IPS-15b (cell line): ENCODE results near the gene CAPN8.

Source experiments
- H3K27me3 ChIP-seq: one replicate; pipeline ENCODE4 v1.6.1; 2013; ENCODE audit warnings: low read length; ENCODE audit not compliant: control insufficient read depth, insufficient read depth
- H3K36me3 ChIP-seq: one replicate; pipeline ENCODE4 v1.6.1; 2013; ENCODE audit warnings: low read length; ENCODE audit not compliant: control insufficient read depth, insufficient read depth
- H3K4me1 ChIP-seq: one replicate; pipeline ENCODE4 v1.6.1; 2013; ENCODE audit warnings: mild to moderate bottlenecking, low read length; ENCODE audit not compliant: control insufficient read depth, insufficient read depth
- H3K4me3 ChIP-seq: one replicate; pipeline ENCODE4 v1.5.1; 2013; ENCODE audit warnings: low read depth, low read length
- H3K9ac ChIP-seq: one replicate; pipeline ENCODE4 v1.6.1; 2013; ENCODE audit warnings: low read depth, mild to moderate bottlenecking, low read length
- H3K9me3 ChIP-seq: one replicate; pipeline ENCODE4 v1.6.1; 2013; ENCODE audit warnings: mild to moderate bottlenecking, low read length; ENCODE audit not compliant: control insufficient read depth, insufficient read depth

The CAPN8 gene

DNA sequence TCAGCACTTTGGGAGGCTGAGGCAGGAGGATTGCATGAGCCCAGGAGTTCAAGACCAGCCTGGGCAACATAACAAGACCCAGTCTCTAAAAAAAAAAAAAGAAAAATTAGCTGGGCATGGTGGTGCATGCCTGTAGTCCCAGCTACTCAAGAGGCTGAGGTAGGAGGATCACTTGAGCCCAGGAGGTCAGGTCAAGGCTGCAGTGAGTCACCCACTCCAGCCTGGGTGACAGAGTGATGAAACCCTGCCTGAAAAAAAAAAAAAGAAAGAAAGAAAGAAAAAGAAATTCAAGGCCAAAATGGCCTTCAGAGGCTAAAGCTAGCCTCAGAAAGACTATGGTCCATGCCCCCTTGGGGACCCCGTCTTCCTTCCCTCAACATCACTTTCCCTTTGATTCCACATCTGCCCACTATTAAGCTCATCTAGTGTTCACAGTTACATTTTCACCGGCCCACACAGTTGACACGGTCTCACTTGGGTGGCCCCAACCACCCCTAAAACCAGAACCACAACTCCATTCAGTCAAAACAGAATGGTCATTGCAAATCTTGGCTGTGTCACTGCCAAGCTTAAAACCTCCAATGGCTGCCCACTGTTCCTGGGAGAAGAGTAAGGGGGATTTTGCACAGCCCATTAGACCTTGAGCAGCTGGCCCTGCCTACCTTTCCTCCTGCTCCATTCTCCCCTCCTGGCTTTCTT lies 2.1 kb upstream of the CAPN8 start:
- Histone ChIP-seq H3K4me1 (no peaks in the 10 kb centered on the region), H3K4me3 (no peak overlapping the region), H3K9ac (no peak overlapping the region), H3K27me3 (no peaks in the 10 kb centered on the region), H3K9me3 (no peaks in the 10 kb centered on the region), H3K36me3 (no peaks in the 10 kb centered on the region)

GRCh38 chr1:223664106-223664505 lies 1.4 kb downstream of the CAPN8 start:
- Histone ChIP-seq H3K27me3 (no peaks in the 10 kb centered on the region), H3K4me1 (peaks cover 2% of the 10 kb centered on the region), H3K36me3 (no peaks in the 10 kb centered on the region), H3K9me3 (no peaks in the 10 kb centered on the region), H3K4me3 (no peak overlapping the region), H3K9ac (no peak overlapping the region)

GRCh38 chr1:223662943-223663342 lies 2.6 kb downstream of the CAPN8 start:
- Histone ChIP-seq H3K4me1 (peaks cover 2% of the 10 kb centered on the region), H3K9ac (no peak overlapping the region), H3K4me3 (no peak overlapping the region), H3K36me3 (no peaks in the 10 kb centered on the region), H3K9me3 (no peaks in the 10 kb centered on the region), H3K27me3 (no peaks in the 10 kb centered on the region)

- no peaks in the 10 kb centered on the region for H3K9me3 ChIP-seq
- no peak overlapping the region for H3K4me3 ChIP-seq
- H3K36me3 ChIP-seq: no peaks in the 10 kb centered on the region
- no peaks in the 10 kb centered on the region for H3K27me3 ChIP-seq
- no peak overlapping the region for H3K9ac ChIP-seq
- H3K4me1 ChIP-seq: peaks cover 2% of the 10 kb centered on the region
Observed at GRCh38 chr1:223659711-223660110, 5.8 kb downstream of the CAPN8 start.

DNA sequence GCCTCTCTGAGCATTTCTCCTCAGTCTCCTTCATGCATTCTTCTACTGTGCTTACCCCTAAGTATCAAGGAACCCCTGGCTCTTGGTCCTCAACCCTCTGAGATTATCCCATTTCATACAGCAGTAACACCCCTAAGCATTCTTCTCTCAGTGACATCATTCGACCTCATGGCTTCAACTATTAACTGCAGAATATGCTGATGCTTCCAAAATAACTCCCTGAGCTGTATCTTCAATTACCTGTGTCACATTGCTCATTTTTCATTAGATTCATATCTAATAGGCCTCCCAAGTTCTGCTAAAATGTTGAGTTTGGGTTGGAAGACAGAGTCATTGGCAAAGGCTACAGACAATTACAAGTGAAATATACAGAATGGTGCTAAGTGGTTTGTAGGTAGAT lies 7.5 kb downstream of the CAPN8 start:
- H3K9me3 ChIP-seq: no peaks in the 10 kb centered on the region
- no peaks in the 10 kb centered on the region for H3K27me3 ChIP-seq
- peaks cover 2% of the 10 kb centered on the region for H3K4me1 ChIP-seq

DNA sequence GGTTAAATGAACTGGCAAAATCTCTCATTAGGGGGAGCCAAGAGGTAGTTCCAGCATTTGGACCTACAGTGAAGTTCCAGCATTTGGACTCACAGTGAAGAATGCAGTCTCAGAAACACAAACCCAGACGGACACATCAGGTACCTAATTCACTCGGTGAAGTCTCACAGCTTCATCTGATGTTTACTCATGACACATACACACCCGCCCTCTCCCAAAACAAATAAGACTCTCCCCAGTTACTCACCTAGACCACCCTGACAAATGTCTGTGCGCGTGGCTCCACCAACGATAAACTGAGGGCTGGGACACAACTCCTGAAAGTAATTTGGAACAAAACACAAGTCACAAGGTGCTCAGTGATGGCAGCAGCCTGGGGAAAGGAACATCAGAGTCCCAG lies 11.4 kb downstream of the CAPN8 start:
- Histone ChIP-seq H3K4me3 (no peak overlapping the region), H3K9ac (no peak overlapping the region), H3K4me1 (no peaks in the 10 kb centered on the region), H3K9me3 (no peaks in the 10 kb centered on the region), H3K27me3 (no peaks in the 10 kb centered on the region), H3K36me3 (no peaks in the 10 kb centered on the region)

More for the DNA sequence above, 7.5 kb downstream of the CAPN8 start:
- Histone ChIP-seq H3K9ac (no peak overlapping the region), H3K4me3 (no peak overlapping the region), H3K36me3 (no peaks in the 10 kb centered on the region)

DNA sequence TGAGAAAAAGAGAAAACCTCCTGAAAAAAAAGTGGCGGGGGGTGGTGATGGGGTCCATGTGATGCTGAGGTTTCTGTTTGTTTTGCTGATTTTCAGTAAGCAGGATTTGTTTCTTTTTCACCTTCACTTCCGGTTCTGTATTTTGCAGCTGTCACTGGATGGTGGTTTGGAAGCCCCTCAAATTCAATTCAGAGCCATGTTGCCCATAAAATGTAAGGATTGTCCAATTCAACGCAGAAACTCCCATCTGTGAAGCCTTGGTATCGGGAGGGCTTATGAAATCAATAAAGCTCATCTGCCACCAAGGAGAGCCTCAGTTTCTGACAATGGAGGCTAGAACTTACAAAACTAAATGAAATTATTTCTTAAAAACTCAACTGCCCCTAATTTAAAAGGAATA lies 12.1 kb downstream of the CAPN8 start:
- peaks cover 3% of the 10 kb centered on the region for H3K4me1 ChIP-seq
- no peaks in the 10 kb centered on the region for H3K27me3 ChIP-seq
- no peak overlapping the region for H3K9ac ChIP-seq
- no peak overlapping the region for H3K4me3 ChIP-seq
- H3K36me3 ChIP-seq: no peaks in the 10 kb centered on the region
- no peaks in the 10 kb centered on the region for H3K9me3 ChIP-seq

DNA sequence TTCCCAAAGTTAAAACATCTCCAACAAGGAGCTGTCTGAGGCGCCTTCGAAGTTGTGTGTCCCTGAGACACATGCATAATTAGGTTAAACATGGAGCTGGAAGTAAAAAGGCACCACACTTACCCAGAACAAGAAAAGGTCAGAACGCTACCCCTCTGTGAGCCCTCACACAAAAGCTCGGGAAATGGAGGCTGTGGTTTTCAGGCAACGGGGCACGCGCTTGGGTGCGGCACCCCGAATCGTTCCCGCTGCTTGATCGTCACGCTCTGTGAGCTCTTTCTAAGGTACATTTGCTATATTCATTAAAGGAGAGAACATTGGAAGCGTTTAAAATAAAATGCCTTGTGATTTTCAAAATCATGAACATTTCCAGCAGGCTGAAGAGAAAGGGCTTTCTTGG lies 12.5 kb downstream of the CAPN8 start:
- Histone ChIP-seq H3K27me3 (no peaks in the 10 kb centered on the region), H3K9me3 (no peaks in the 10 kb centered on the region), H3K9ac (no peak overlapping the region), H3K4me3 (no peak overlapping the region), H3K36me3 (no peaks in the 10 kb centered on the region), H3K4me1 (peaks cover 7% of the 10 kb centered on the region)

- peaks cover 12% of the 10 kb centered on the region for H3K4me1 ChIP-seq
- H3K27me3 ChIP-seq: no peaks in the 10 kb centered on the region
- H3K4me3 ChIP-seq: no peak overlapping the region
- no peaks in the 10 kb centered on the region for H3K36me3 ChIP-seq
- H3K9me3 ChIP-seq: no peaks in the 10 kb centered on the region
- H3K9ac ChIP-seq: no peak overlapping the region
Observed at GRCh38 chr1:223652436-223652941, 13.0 kb downstream of the CAPN8 start.

- Histone ChIP-seq H3K4me1 (peaks cover 21% of the 10 kb centered on the region), H3K36me3 (no peaks in the 10 kb centered on the region), H3K9ac (no peak overlapping the region), H3K9me3 (no peaks in the 10 kb centered on the region), H3K4me3 (no peak overlapping the region), H3K27me3 (peaks cover 3% of the 10 kb centered on the region)
Observed at GRCh38 chr1:223651291-223651991, 14.1 kb downstream of the CAPN8 start.

- H3K9ac ChIP-seq: no peak overlapping the region
- H3K27me3 ChIP-seq: peaks cover 3% of the 10 kb centered on the region
- H3K36me3 ChIP-seq: no peaks in the 10 kb centered on the region
- no peak overlapping the region for H3K4me3 ChIP-seq
- peaks cover 22% of the 10 kb centered on the region for H3K4me1 ChIP-seq
- no peaks in the 10 kb centered on the region for H3K9me3 ChIP-seq
Observed at GRCh38 chr1:223650465-223650864, 15.0 kb downstream of the CAPN8 start.

DNA sequence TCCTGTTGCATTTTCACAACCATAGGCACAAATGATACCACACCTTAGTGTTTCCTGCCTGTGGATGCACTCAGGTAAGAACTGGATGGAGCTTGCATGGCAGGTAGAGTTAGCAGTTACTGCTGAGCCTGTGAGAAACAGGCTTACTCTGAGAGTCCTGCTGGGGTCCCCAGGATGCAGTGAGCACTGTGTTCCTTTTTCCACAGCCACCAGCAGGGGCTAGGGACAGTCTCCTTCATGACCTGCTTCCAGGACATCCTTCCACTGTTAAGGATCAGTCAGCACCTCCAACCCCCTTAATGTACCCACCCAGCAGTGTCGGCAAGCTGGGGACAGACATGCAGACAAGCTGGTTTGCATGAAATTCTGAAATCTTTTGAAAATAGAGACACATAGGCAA lies 16.3 kb downstream of the CAPN8 start:
- Histone ChIP-seq H3K36me3 (no peaks in the 10 kb centered on the region), H3K4me3 (no peak overlapping the region), H3K27me3 (peaks cover 3% of the 10 kb centered on the region), H3K4me1 (peaks cover 22% of the 10 kb centered on the region), H3K9ac (no peak overlapping the region), H3K9me3 (no peaks in the 10 kb centered on the region)
